Lung microvascular endothelial cell (primary cell): ENCODE data around the gene ZNF180. TPM values are rescaled to one million over a fixed set of nuclear protein-coding genes. Genes with fewer than 3 reads are reported as not detected.
"Not testable (repeated sequence)": the region's sequence is repeated elsewhere in the genome, so short reads cannot be mapped to it uniquely, and the experiment has no call there.

Source experiments
- DNase-seq, 2 donors: peaks; one replicate each; pipeline versions ENCODE4 v3.0.0 to v3.0.0-alpha.2; 2010; ENCODE audit warnings: low read depth in 2 of 2
- total RNA-seq: library from RNA; depleted of rRNA; stranded (reverse); fragments of >200 nt; gene quantifications from 2 replicates; pipeline ENCODE4 v1.2.1, GENCODE V29; 2014

Gene ZNF180
- 4.4 and 5.8 TPM in 2 replicates for total RNA-seq

DNA sequence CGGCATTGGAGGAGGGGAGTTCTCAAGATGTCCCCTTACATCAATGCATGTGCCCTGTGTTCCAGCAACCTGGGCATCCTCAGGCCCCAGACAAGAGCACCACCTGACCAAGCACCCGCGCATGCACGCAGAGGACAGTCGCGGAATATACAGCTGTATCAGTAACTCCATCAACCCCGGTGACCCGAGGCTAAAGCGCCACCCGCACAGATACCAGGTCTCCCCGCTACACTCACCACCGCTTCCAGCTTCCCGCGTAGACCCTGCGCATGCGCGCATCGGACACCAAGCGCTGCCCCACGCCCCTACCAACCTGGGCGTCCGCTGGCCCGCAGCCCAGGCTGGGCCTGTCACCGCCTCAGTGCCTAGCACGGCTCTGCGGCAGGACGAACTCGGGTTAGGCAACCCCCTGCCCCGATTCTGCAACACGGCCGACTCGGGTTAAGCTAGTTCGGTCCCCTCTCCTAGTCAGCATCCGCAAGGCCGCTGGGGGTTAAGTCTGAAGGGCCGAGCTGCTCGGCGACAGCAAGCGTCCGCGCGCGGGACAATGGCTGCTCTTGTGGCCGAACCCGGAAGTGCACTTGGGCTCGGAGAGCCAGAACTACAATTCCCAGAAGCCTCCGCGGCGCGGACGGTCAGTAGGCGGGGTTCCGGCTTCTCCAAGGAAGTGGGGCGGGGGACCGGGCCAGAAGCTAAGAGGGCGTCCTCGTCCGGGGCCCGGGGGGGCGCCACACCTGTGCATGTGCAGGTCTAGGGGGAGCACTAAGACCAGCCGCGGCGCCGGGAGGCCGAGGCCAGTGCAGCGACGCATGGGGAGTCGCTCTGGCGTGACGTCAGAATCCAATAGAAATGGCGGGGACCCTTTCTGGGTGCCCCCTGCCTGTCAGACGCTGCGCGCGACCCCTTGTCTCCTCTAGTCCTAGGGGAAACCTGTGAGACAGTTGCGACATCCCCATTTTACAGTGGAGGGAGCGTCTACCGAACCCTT, at the start of gene ZNF180:
Gene ZNF180 (minus strand): TSS at position 561 of the 988 bp plus-strand sequence. CDS start 3,188 bp downstream, outside the sequence.
- DNase-seq, result peak; percentile 94 to 96

DNA sequence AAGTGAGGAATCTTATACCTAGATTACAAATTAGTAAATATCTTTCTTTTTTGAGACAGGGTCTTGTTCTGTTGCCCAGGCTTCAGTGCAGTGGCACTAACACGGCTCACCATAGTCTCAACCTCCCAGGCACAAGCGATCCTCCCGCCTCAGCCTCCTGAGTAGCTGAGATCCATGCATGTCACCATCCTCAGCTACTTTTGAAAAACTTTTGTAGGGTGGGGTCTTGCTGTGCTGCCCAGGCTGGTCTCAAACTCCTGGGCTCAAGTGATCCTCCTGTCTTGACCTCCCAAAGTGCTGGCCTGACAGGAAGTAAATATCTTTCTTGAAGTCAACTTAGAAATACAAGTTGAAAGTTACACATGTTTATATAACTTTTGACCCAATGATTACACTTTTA, 49.2 kb upstream of the ZNF180 start:
- DNase-seq, result no peak

DNA sequence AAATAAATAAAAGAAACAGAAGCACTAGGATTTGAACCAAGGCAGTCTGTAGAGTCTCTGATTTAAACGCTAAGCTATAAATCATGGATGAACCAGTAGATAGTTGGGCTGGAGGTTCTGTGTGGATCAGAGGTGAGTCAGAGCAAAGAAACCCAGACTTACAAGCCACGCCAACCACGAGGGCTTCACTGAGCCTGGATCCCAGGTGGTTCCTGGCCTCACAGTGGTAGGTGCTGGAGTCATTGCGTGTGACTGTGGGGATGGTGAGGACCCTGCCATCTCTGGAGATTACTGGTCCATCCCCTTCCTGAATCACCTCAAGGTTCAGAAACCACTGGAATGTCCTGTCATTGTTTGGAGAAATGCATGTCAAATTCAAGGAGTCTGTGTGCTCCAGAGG, 48.4 kb upstream of the ZNF180 start:
- DNase-seq, result peak in 1 of 2 donors; percentile 69

DNA sequence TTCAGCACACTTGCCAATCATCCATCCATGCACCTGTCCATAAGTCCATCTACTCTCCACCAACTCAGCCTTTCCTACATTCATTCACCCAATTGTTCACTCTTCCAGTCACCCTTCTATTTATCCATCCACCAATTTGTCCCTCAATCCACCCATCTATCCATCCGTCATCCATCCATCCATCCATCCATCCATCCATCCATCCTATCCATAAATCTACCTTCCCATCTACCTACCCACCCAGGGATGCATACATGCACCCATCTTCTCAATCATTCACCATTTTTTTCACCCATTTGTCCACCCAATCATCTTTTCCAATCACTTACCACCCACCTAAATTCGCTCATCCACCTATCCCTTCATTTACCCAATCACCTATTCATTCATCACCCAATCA, 43.7 kb upstream of the ZNF180 start:
- DNase-seq, result no peak

DNA sequence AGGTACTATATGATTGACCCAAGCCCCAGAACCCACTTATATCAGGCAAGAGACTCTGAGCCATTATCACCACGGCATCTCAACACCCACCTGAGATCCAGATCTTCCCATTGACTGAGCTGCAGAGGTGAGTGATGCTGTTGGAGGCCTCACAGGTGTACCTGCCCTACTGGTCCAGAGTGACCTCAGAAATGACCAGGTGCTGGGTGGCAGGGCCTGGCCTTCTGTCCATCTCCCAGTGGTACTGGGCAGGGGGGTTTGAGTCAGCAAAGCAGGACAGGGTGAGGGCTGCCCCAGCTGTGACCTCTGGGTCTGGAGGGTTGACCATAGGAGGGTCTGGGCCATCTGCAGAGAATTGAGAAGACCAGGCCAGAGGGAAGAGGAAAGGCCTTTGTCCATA, 42.3 kb upstream of the ZNF180 start:
- DNase-seq, result no peak

DNA sequence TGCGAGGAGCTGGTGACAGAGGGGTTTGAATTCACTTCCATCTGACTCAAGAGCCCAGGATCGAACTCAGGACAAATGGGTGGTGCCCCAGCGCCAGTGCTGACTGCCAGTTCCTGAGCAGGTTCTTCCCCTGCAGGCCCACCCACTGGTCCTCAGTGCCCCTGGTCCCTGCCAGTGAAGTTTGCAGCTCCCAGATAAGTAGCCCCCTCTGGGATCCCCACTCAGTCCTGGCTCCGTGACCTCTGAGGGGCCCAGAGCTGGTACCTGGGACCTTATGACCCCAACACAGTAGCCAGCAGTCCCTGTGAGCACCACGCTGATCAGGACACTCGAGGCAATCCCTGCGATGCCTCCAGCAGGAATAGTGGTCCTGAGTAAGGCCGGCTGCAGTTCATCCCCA, 40.4 kb upstream of the ZNF180 start:
- no peak for DNase-seq

DNA sequence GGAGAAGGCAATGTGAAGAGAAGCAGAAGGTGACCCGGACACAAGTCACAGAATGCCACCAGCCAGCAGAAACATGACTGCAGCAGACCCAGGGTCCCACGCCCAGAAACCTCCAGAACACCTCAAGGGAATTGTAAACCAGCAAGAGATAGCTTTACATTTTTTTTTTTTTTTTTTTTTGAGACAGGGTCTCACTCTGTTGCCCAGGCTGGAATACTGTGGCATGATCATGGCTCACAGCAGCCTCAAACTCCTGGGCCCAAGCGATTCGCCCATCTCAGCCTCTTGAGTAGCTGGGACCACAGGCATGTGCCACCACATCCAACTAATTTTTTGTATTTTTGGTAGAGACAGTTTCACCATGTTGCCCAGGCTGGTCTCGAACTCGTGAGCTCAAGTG, 39.7 kb upstream of the ZNF180 start:
- DNase-seq, result no peak

DNA sequence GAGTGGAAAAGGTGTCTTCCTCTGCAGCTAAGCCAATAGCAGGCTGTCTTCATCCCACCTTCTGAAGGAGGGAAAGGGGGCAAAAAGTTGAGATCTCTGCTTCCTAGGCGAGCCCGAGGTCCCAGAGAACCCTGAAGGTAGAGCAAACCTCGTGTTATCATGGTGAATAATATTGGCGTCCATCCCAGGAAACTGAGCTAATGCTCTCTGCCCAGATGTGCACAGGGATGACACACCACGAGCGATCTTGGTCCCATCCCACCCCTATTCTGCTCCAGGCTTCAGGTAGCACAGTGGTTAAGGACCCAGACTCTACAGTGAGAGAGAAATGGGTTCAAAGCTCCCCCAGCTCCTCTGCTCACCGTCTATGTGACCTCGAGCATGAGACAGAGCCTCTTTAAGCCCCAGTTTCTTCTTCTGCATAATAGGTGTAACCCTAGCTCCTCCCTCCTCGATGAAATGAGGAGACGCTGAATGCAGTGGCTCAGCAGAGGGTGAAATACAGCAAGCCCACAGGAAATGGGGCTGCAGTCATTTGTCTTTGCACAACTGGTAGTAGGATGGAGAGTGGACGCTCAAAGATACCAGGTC, 39.0 kb upstream of the ZNF180 start:
- no peak for DNase-seq

DNA sequence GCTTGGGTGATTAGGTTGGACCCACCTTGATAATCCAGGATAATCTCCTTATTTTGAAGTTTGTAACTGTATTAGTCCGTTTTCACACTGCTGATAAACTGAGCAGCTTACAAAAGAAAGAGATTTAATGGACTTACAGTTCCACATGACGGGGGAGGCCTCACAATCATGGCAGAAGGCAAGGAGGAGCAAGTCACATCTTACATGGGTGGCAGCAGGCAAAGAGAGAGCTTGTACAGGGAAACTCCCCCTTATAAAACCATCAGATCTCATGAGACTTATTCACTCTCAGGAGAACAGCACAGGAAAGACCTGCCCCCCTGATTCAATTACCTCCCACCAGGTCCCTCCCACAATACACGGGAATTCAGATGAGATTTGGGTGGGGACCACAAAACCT, 35.0 kb upstream of the ZNF180 start:
- not testable (repeated sequence) for DNase-seq

DNA sequence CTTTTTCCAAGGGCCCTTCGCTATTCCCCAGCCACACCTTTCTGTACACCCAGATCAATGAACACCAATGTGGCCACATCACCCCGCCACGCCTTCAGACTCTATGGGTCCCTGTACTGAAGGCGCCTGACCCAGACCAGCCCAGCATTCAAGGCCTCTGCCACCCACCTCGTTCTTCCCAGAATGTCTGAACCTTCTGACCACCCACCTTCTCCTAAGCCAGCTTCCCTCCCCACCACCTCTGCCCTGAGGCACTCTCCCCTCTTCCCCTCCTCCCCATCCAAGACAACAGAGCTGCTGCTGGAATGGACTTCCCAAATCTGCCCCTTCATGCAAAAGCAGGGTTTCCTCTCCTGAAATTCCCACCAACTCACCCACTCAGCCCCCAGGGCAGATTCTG, 32.5 kb upstream of the ZNF180 start:
- no peak for DNase-seq

DNA sequence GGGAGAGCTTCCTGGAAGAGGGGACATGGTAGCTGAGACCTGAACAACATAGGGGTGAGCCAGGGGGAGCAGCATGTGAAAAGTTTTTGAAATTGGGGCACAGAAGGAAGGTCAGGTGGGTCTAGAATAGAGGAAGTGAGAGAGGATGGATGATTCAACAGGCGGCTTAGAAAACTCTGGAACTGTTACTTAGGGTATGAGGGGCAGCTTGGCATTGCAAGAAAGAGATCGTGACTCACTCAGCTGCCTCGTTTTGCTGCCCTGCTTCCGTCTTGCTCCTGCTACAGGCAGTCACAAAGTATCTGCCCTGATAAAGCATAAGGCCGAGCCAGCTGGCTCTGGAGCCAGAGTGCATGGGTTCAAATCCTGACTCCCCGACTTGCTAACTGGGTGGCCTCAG, 30.5 kb upstream of the ZNF180 start:
- peak in 1 of 2 donors; percentile 75 for DNase-seq

DNA sequence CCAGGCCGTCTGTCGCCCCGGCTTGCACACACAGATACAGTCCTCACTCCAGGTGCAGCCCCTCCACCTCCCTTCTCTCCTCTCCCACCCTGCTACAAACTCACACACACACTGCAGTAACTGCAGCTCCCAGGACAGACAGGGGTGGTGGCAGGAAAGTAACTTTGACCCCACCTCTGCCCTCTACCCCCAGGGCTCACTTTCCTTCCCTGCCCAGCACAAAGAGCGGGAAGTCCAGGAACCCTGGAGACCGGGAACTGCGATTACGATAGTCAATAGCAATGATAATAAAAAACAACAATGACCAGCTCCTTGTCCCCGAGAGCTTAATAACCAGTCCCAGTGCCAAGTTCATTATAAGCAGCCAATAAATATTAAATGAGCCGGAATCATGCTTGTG, 29.2 kb upstream of the ZNF180 start, which contains the start of gene CEACAM20:
Gene CEACAM20 (minus strand): TSS at position 140 of the 400 bp plus-strand sequence. CDS start 166 bp downstream, outside the sequence.
- no peak for DNase-seq

DNA sequence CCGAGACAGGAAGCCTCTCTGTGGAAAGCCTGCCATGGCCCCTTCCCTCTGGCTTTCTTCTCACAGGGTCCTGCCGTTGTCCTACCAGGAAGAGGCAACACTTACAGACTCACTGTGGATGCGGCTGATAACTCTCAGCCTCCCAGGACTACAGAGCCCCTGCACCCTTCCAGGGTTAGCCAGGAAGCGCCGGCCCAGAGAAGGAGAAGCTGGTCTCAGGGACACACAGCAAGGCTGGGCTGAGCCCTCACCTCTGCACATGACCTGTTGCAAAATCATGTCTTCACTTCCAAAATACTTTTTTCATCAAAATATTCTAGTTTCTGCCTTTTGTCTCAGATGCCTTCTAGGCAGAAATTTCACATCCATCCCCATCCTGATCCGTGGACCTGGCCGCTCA, 27.2 kb upstream of the ZNF180 start:
- no peak for DNase-seq

DNA sequence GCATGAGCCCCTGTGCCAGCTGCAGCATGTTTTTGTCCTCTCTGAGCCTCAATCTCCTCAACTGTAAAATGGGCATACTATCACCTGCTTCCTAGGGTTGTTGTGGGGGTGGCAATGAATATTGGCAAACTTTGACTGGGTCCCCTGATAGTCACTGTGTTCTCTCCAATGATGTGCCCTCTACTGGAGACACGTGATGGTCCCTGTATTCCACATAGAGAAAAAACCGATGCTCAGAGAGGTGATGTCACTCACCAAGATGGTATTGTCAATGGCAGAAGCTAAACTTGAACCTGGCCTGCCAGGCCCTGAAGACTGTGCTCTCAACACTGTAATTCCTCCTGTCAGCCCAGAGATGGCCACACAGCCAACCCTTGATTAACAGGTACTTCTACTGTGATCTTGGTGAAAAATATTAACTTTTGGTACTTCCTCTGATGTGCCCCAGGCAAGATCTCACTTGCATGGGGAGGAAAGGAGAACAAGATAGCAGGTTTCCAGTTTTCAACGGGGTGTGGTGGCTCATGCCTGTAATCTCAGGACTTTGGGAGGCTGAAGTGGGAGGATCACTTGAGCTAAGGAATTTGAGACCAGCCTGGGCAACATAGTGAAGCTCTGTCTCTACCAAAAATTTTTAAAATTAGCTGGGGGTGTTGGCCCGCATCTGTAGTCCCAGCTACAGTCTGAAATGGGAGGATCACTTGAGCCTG, 25.6 kb upstream of the ZNF180 start:
- no peak for DNase-seq

DNA sequence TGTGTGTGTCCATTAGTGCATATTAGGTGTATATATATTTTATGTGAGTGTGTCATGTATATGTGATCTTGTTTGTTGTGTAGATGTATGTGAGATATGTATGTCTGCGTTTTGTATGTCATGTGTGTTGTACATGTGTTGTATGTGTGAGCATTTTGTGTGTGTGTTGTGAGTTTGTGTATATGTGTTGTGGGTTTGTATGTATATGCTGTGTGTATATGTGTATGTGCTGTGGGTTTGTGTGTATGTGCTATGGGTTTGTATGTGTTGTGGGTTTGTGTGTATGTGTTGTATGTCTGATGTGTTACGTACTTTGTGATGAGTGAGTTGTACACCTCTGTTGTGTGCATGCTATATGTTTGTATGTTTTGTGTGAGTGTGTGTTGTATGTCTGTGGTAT, 21.0 kb upstream of the ZNF180 start:
- no peak for DNase-seq

DNA sequence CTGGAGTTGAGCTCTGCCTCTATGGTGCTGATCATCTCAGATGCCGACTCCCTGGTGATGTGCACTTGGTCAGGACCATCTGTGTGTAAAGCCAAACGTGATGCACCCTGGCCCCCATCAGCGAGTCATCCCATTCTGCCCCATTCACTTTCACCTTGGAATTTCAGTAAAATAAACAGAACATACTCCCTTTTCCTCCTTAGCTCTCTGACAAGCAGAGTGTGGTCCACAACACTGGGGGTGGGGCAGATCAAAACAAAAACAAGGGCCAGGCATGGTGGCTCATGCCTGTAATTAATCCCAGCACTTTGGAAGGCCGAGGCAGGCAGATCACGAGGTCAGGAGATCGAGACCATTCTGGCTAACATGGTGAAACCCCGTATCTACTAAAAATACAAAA, 16.8 kb upstream of the ZNF180 start:
- DNase-seq, result no peak

DNA sequence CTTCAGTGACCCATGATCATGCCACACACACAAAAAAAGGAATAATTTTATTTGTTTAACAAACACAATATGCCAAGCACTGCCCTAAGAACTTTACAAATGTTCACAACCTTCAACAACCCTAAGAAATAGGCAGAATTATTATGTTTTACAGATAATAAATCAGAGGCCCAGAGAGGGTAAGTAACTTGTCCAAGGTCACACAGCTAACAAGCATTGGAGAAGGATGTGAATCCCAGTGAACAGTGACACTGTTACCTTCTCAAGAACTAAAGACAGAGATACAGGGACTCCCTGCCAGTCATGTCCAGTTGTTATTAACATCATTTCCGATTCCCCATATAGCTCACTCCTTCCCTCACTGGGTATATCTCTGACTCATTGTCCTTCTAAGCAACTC, 15.6 kb upstream of the ZNF180 start:
- no peak for DNase-seq

DNA sequence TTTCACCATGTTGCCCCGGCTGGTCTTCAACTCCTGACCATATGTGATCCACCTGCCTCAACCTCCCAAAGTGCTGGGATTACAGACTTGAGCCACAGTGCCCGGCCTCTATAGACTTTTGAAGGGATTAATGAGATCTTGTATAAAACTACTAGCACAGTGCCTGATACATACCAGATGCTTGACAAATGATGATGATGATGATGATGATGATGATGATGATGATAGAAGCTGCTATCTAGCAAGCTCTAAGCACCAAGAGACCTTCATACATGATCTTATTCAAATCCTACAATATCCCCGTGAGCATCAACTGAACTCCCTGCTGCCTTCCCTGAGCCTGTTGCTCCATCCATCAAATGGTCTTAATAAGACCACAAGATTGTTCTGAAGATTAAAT, 14.7 kb upstream of the ZNF180 start:
- no peak for DNase-seq

DNA sequence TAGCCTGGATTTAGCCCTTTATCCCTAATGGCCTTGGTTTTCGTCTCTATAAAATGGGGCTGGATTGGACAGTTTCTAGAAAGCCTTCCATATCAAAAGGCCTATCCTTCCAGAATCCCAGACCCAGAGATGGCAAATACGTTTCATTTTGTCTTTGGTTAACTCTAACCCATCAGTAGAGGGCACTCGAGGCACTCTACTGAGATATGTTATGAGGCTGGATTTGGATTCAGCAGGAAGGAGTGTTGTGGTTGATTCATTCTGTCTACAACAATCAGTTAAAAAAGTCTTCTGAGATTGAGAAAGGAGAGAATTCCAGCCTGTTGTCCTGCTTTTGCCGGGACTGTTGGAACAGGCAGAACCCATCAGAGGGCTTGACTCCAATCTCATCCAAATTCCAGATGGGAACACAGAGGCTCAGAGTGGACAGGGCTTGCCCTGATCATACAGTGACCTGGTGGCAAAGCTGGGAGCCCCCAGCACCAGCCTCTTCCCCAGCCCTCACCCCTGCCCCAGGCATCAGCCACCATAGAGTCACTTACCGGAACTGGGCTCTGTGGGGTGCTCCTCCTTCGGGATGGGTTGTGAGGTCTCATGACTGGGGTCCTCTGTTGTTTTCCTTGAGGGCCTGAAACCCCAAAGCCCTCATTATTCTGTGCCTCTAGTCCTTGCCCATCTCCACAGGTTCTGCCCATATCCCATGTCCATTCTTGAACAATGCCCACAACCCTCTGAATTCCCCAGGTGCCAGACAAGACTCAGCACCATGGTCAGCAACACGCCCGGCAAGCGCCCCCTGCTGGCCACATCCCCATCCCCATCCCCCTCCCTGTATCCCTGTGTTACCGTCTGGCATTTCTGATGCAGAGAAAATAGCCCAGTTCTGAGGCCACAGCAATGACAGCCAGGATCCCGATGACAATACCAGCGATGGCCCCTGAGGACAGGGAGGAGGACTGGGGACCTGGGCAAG, 12.3 kb upstream of the ZNF180 start:
- DNase-seq, result peak; percentile 53 to 66

DNA sequence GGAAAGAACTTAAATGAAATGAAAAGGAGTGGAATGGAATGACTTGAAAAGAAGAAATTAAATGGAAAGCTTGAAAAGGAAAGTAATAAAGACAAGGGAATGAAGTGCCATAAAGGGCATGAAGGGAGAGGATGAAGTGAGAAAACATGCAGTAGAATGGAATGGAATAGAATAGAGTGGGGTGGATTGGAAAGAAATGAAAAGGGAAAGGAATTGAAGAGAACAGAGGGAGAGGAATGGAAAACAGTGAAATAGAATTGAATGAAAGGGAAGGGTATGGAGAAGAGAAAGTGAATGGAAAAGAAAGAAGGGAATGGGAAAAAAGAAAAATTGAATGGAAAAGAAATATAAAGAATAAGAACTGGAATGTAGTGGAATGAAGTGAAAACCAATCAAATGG, 9.2 kb upstream of the ZNF180 start:
- DNase-seq, result no peak

DNA sequence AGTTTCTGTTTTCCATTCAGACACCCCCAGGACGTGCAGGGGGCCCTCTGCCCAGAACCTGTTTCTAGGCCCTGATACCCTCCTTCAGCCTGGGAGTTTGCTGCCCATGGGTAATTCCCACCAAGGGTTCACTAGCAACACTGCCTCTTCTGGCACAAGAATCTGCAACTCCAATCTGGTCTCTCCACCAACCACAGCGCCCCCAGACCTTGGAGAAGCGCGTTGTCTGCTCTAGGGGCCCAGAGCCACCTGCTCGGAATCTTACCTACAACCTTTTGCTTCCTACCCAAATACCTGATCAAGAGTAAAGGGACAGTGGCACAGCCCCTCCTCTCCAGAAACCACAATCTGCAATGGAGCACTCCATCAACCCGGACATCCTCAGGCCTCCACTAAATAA, 763 bp downstream of the ZNF180 start:
- DNase-seq, result peak in 1 of 2 donors; percentile 5
